Right ventricle myocardium superior (tissue), 1 donor: ENCODE data around the gene APOBEC3C. TPM values are rescaled to one million over a fixed set of nuclear protein-coding genes. Genes with fewer than 3 reads are reported as not detected.
"Not testable (repeated sequence)": the region's sequence is repeated elsewhere in the genome, so short reads cannot be mapped to it uniquely, and the experiment has no call there.

Experiments
- ATAC-seq: fragments of 200-7000 bp; cut with Tn5 transposase; one replicate; pipeline ENCODE4 v1.9.1; 2020; ENCODE audit warnings: mild to moderate bottlenecking; ENCODE audit not compliant: poor library complexity
- DNase-seq: peaks from one replicate; pipeline ENCODE4 v3.0.0-alpha.2; 2020
- intact Hi-C: fragments of 100-400 bp; cut with DNase I; formaldehyde crosslinking; loops from one replicate; pipeline ENCODE4 v1.11.2; 2022
- total RNA-seq: library from RNA; stranded (reverse); fragmentation: NEBNext Ultra II Directional; extraction: Animal tissue kit (Norgen Biotek cat#: 25700); gene quantifications from one replicate; pipeline ENCODE4 v1.2.1, GENCODE V29; 2021
- donor health status: DM: no; HTN: yes; CAD: no; lungs with severe emphysema.

APOBEC3C gene
- total RNA-seq, 1 donor from 2014 or later, result 24.9 TPM

GRCh38 chr22:39013561-39013941, 506 bp upstream of the APOBEC3C start:
- intact Hi-C loops, DNase-seq: not testable (repeated sequence)
- ATAC-seq, result peak; percentile 21

- DNase-seq, intact Hi-C loops: not testable (repeated sequence)
- peak; percentile 14 for ATAC-seq
Observed at GRCh38 chr22:39014723-39015121, 665 bp downstream of the APOBEC3C start.

- intact Hi-C loops, result no loop called here
- DNase-seq (no peak), ATAC-seq (no peak)
Observed at GRCh38 chr22:39016592-39016991, 2.5 kb downstream of the APOBEC3C start.

GRCh38 chr22:39017596-39018365, 3.7 kb downstream of the APOBEC3C start:
- no peak for ATAC-seq

GRCh38 chr22:39020021-39020651, 6.1 kb downstream of the APOBEC3C start:
- ATAC-seq, result peak; percentile 13
- intact Hi-C loops, DNase-seq: not testable (repeated sequence)

More at GRCh38 chr22:39017596-39018365, 3.7 kb downstream of the APOBEC3C start:
- intact Hi-C loops, result no loop called here
- DNase-seq, result no peak

- ATAC-seq (no peak), DNase-seq (no peak)
- intact Hi-C loops, result no loop called here
Observed at GRCh38 chr22:39021552-39022250, 7.6 kb downstream of the APOBEC3C start.

GRCh38 chr22:39024519-39025308, 10.7 kb downstream of the APOBEC3C start:
- intact Hi-C loops, result no loop called here
- ATAC-seq, result no peak
- DNase-seq, result no peak

- DNase-seq, result no peak
- no peak for ATAC-seq
- intact Hi-C loops, result no loop called here
Observed at GRCh38 chr22:39026509-39027150, 12.6 kb downstream of the APOBEC3C start.

- ATAC-seq, result no peak
- no peak for DNase-seq
- intact Hi-C loops, result no loop called here
Observed at GRCh38 chr22:39027717-39028116, 13.7 kb downstream of the APOBEC3C start.

- intact Hi-C loops, result no loop called here
- ATAC-seq (no peak), DNase-seq (no peak)
Observed at GRCh38 chr22:39028281-39028680, 14.2 kb downstream of the APOBEC3C start.

GRCh38 chr22:39029227-39029626, 15.2 kb downstream of the APOBEC3C start:
- intact Hi-C loops, result no loop called here
- no peak for ATAC-seq
- DNase-seq, result no peak

GRCh38 chr22:39030705-39031104, 16.6 kb downstream of the APOBEC3C start:
- ATAC-seq (no peak), DNase-seq (no peak)
- intact Hi-C loops, result no loop called here

GRCh38 chr22:39031434-39032295, 17.6 kb downstream of the APOBEC3C start:
- intact Hi-C loops, ATAC-seq, DNase-seq: not testable (repeated sequence)

- ATAC-seq, intact Hi-C loops, DNase-seq: not testable (repeated sequence)
Observed at GRCh38 chr22:39037071-39037470, 23.0 kb downstream of the APOBEC3C start.

GRCh38 chr22:39039306-39040126, 25.5 kb downstream of the APOBEC3C start:
- DNase-seq (no peak), ATAC-seq (no peak)
- intact Hi-C loops, result no loop called here

GRCh38 chr22:39040155-39040537, 26.1 kb downstream of the APOBEC3C start:
- intact Hi-C loops, result not testable (repeated sequence)

More at GRCh38 chr22:39040155-39040537, 26.1 kb downstream of the APOBEC3C start:
- ATAC-seq, result peak; percentile 13
- not testable (repeated sequence) for DNase-seq
